OCI-LY3 (cell line): Measurements from ENCODE around the gene PERM1.

Experiments
- EZH2phosphoT487 ChIP-seq: fragments of 200-600 bp; shearing (Covaris generic); IDR thresholded peaks from 2 replicates; pipeline ENCODE4 v1.6.1; 2018; ENCODE audit warnings: antibody characterized with exemption, mixed run types, low read depth
- TF ChIP-seq, protein P1 (sequence below): fragments of 200-600, 300-600 bp; sonication (generic); IDR thresholded peaks from 2 replicates; pipeline ENCODE4 v1.5.1; 2014; ENCODE audit warnings: antibody characterized with exemption, low read length, low read depth

DNA sequence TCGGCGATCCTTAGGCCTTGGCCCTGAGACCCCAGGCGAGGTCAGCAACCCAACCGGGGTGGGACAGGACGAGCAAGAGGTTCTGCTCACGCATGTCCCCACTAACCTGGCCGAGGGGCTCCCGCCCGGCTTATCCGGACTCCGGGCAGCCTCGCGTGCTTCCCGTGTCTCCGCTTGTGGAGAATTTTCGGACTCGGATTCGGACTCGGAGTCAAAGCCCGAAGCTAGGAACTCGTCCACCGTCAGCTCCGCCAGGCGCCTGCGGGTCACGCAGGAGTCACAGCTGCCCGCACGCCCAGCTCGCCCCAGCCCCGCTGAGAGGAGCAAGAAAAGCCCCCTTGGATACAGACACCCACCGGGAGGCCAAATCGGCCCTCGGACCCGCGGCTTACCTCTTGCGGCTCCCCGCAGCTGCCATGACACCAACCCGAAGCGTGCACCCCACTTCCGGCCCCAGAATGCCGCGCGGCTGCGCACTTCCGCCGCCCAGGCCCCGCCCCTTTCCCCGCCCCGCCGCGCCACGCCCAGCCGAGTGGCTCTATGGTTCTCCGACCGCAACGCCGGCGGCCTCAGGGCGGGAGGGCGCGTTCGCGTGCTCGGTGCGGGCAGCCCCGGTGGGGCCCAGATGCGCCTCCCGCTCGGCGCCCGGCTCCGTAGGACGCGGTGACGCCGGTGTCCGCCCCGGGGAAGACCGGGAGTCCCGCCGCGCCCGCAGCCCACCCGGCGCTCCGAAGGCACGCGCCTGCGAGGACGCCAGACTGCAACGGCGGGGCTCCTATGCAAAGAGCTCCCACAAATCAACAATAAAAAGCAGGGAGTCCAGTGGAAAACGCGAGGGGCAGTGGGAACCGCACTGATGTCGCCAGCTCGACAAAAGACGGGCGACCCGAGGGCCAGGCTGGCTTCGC is 22.8 kb downstream of the PERM1 start, which contains the start of gene NOC2L:
- TF ChIP-seq, protein P1, sequence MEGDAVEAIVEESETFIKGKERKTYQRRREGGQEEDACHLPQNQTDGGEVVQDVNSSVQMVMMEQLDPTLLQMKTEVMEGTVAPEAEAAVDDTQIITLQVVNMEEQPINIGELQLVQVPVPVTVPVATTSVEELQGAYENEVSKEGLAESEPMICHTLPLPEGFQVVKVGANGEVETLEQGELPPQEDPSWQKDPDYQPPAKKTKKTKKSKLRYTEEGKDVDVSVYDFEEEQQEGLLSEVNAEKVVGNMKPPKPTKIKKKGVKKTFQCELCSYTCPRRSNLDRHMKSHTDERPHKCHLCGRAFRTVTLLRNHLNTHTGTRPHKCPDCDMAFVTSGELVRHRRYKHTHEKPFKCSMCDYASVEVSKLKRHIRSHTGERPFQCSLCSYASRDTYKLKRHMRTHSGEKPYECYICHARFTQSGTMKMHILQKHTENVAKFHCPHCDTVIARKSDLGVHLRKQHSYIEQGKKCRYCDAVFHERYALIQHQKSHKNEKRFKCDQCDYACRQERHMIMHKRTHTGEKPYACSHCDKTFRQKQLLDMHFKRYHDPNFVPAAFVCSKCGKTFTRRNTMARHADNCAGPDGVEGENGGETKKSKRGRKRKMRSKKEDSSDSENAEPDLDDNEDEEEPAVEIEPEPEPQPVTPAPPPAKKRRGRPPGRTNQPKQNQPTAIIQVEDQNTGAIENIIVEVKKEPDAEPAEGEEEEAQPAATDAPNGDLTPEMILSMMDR: no peak
- TF ChIP-seq EZH2phosphoT487: no peak
